ENCODE results near the gene LRRC7.

GRCh38 chr1:69523461-69523860 is 44.3 kb upstream of the LRRC7 start:
- TF ChIP-seq CTCF (conservative IDR thresholded peaks at IDR 0.05) (no peak), ZFX (IDR thresholded peaks at IDR 0.05) (no peak)

Data from C4-2B (cell line).